PFSK-1 (cell line): Measurements from ENCODE around the gene KCNJ5.

ENCODE experiments used
- FOXP2 ChIP-seq: optimal IDR thresholded peaks from 2 replicates; pipeline ENCODE3; 2011; ENCODE audit warnings: borderline replicate concordance, control low read depth, inconsistent platforms; ENCODE audit not compliant: insufficient read depth; ENCODE audit errors: extremely low read length, extremely low read depth
- POLR2AphosphoS5 ChIP-seq: IDR thresholded peaks from 2 replicates; pipeline ENCODE4 v1.6.1; 2012; ENCODE audit warnings: low read depth, mild to moderate bottlenecking, control low read depth, low read length, moderate library complexity
- REST ChIP-seq, 2 experiments: IDR thresholded peaks; 2 replicates each; pipeline versions ENCODE4 v1.6.1 to v1.8.0; 2011 to 2012; ENCODE audit warnings: low read depth in 2 of 2, low read length in 2 of 2, control low read depth in 1 of 2, inconsistent platforms in 1 of 2, mild to moderate bottlenecking in 1 of 2, moderate library complexity in 1 of 2; ENCODE audit not compliant: insufficient read depth in 1 of 2
- SIN3A ChIP-seq: IDR thresholded peaks from 2 replicates; pipeline ENCODE4 v1.6.1; 2012; ENCODE audit warnings: mild to moderate bottlenecking, low read length, moderate library complexity, borderline replicate concordance; ENCODE audit not compliant: insufficient read depth
- TAF1 ChIP-seq: IDR thresholded peaks from 2 replicates; pipeline ENCODE4 v1.6.1; 2012; ENCODE audit warnings: low read length, control low read depth, borderline replicate concordance; ENCODE audit not compliant: insufficient read depth

The KCNJ5 gene

GRCh38 chr11:128878455-128878854, 12.7 kb upstream of the KCNJ5 start:
- TF ChIP-seq TAF1 (no peak), SIN3A (no peak), FOXP2 (no peak), REST (IDR thresholded peaks at IDR 0.05; ENCODE audit: insufficient read depth in 1 of 2, low read depth in 2 of 2, low read length in 2 of 2) (no peak), POLR2AphosphoS5 (no peak)

GRCh38 chr11:128879817-128880216, 11.3 kb upstream of the KCNJ5 start:
- TF ChIP-seq POLR2AphosphoS5 (no peak), TAF1 (no peak), REST (IDR thresholded peaks at IDR 0.05; ENCODE audit: insufficient read depth in 1 of 2, low read depth in 2 of 2, low read length in 2 of 2) (no peak), SIN3A (no peak), FOXP2 (no peak)

- TF ChIP-seq FOXP2 (no peak), TAF1 (no peak), SIN3A (no peak), REST (IDR thresholded peaks at IDR 0.05; ENCODE audit: insufficient read depth in 1 of 2, low read depth in 2 of 2, low read length in 2 of 2) (no peak), POLR2AphosphoS5 (no peak)
Measured at GRCh38 chr11:128881221-128881620, 9.9 kb upstream of the KCNJ5 start.

- TF ChIP-seq FOXP2: no peak
- no peak for TF ChIP-seq TAF1
- TF ChIP-seq REST (IDR thresholded peaks at IDR 0.05; ENCODE audit: insufficient read depth in 1 of 2, low read depth in 2 of 2, low read length in 2 of 2): no peak
- no peak for TF ChIP-seq SIN3A
- TF ChIP-seq POLR2AphosphoS5: no peak
Measured at GRCh38 chr11:128882451-128882850, 8.7 kb upstream of the KCNJ5 start.

- TF ChIP-seq POLR2AphosphoS5 (no peak), REST (IDR thresholded peaks at IDR 0.05; ENCODE audit: insufficient read depth in 1 of 2, low read depth in 2 of 2, low read length in 2 of 2) (no peak), FOXP2 (no peak), TAF1 (no peak), SIN3A (no peak)
Measured at GRCh38 chr11:128884054-128884453, 7.1 kb upstream of the KCNJ5 start.
